Lung (tissue), 12 donors: Measurements from ENCODE around the gene GRIP2. TPM values are rescaled to one million over a fixed set of nuclear protein-coding genes. Genes with fewer than 3 reads are reported as not detected.

Source experiments
- ATAC-seq: fragments of 200-7000 bp; cut with Tn5 transposase; one replicate; pipeline ENCODE4 v1.9.1; 2020; ENCODE audit warnings: moderate number of reproducible peaks; ENCODE audit not compliant: insufficient read depth, low FRiP score
- DNase-seq, 3 donors: peaks; one replicate each; pipeline ENCODE4 v3.0.0-alpha.2; 2013 to 2017
- H3K27ac ChIP-seq, 2 donors: one replicate each; pipeline ENCODE4 v1.5.1; 2013; ENCODE audit warnings: mild to moderate bottlenecking in 2 of 2, moderate library complexity in 2 of 2, control low read depth in 1 of 2, inconsistent platforms in 1 of 2, low read depth in 1 of 2, low read length in 1 of 2
- H3K27me3 ChIP-seq, 3 donors: one replicate each; pipeline ENCODE4 v1.5.1; 2013; ENCODE audit warnings: low read length in 2 of 3; ENCODE audit not compliant: control insufficient read depth in 3 of 3, insufficient read depth in 3 of 3
- H3K36me3 ChIP-seq, 4 donors: one replicate each; pipeline ENCODE4 v1.5.1; 2013; ENCODE audit warnings: low read length in 4 of 4, mild to moderate bottlenecking in 1 of 4, moderate library complexity in 1 of 4; ENCODE audit not compliant: control insufficient read depth in 4 of 4, insufficient read depth in 4 of 4
- H3K4me1 ChIP-seq, 5 donors: one replicate each; pipeline ENCODE4 v1.5.1; 2013; ENCODE audit warnings: low read length in 5 of 5, mild to moderate bottlenecking in 2 of 5, moderate library complexity in 1 of 5; ENCODE audit not compliant: control insufficient read depth in 5 of 5, insufficient read depth in 5 of 5
- H3K4me3 ChIP-seq: one replicate; pipeline ENCODE4 v1.5.1; 2013; ENCODE audit warnings: mild to moderate bottlenecking, control low read depth, moderate library complexity
- H3K9ac ChIP-seq, 2 donors: one replicate each; pipeline ENCODE4 v1.5.1; 2013; ENCODE audit warnings: low read length in 2 of 2, control low read depth in 1 of 2; ENCODE audit not compliant: insufficient read depth in 1 of 2
- H3K9me3 ChIP-seq, 4 donors: one replicate each; pipeline ENCODE4 v1.5.1; 2013; ENCODE audit warnings: low read length in 3 of 4, mild to moderate bottlenecking in 1 of 4, moderate library complexity in 1 of 4; ENCODE audit not compliant: control insufficient read depth in 4 of 4, insufficient read depth in 3 of 4
- CTCF ChIP-seq: IDR thresholded peaks from 2 replicates; pipeline ENCODE4 v1.5.1; 2012; ENCODE audit warnings: mild to moderate bottlenecking; ENCODE audit errors: control extremely low read depth, extremely low read depth
- WGBS, 2 donors: extraction: QIAGEN DNeasy Blood & Tissue Kit; methylation state at CpG; one replicate each; pipeline ENCODE4 v1.1.7; 2013; 5-methylcytosine and 5-hydroxymethylcytosine counted together
- polyA plus RNA-seq, 2 donors: library from polyadenylated mRNA; stranded (reverse); fragments of 200-250 nt; gene quantifications; one replicate each; pipeline ENCODE4 v1.2.1, GENCODE V29; 2013
- total RNA-seq, 2 donors: library from RNA; depleted of rRNA in 1 of 2; stranded (reverse); fragments of >200 nt in 1 of 2; gene quantifications; one replicate each; pipeline ENCODE4 v1.2.1, GENCODE V29; 2014 to 2021
- donor health status: control.
- donor health status: control.
- donor health status: Bipolar disorder and iron deficiency.
- donor health status: healthy.
- donor health status: DM: yes; HTN: yes; CAD: no.

The GRIP2 gene
- total and polyA plus RNA-seq, 4 donors = 0.05 to 1.2 (median 0.64) TPM

GRCh38 chr3:14553871-14554270 lies 13.7 kb upstream of the GRIP2 start:
- Histone ChIP-seq H3K27ac (no peak overlapping the region), H3K4me3 (no peak overlapping the region), H3K27me3 (no peaks in the 10 kb centered on the region), H3K9me3 (peaks cover 0 to 2% (median 0%) of the 10 kb centered on the region in 4 donors), H3K36me3 (no peaks in the 10 kb centered on the region), H3K9ac (no peak overlapping the region), H3K4me1 (peaks cover 0 to 8% (median 0%) of the 10 kb centered on the region in 5 donors)
- 37 to 51% methylated on average over 5 of the region's 5 CpGs for WGBS, 2 donors
- no peak for TF ChIP-seq CTCF
- no peak for ATAC-seq
- DNase-seq = no peak

- ATAC-seq (no peak), DNase-seq (no peak)
- Histone ChIP-seq H3K4me3 (no peak overlapping the region), H3K36me3 (no peaks in the 10 kb centered on the region), H3K4me1 (peaks cover 0 to 8% (median 3%) of the 10 kb centered on the region in 5 donors), H3K9ac (no peak overlapping the region), H3K27ac (no peak overlapping the region), H3K9me3 (peaks cover 0 to 2% (median 0%) of the 10 kb centered on the region in 4 donors), H3K27me3 (peaks cover 0 to 2% (median 0%) of the 10 kb centered on the region in 3 donors)
- 91 to 96% methylated on average over 4 of the region's 4 CpGs for WGBS, 2 donors
- TF ChIP-seq CTCF = no peak
These were observed 12.6 kb upstream of the GRIP2 start for GRCh38 chr3:14552717-14553116.

- Histone ChIP-seq H3K4me3 (no peak overlapping the region), H3K27ac (no peak overlapping the region), H3K9me3 (peaks cover 0 to 2% (median 0%) of the 10 kb centered on the region in 4 donors), H3K36me3 (no peaks in the 10 kb centered on the region), H3K4me1 (peaks cover 0 to 8% (median 3%) of the 10 kb centered on the region in 5 donors), H3K27me3 (peaks cover 0 to 2% (median 0%) of the 10 kb centered on the region in 3 donors), H3K9ac (no peak overlapping the region)
- 78 to 91% methylated on average over 8 of the region's 8 CpGs for WGBS, 2 donors
- ATAC-seq (no peak), DNase-seq (no peak)
- TF ChIP-seq CTCF = no peak
These were observed 12.0 kb upstream of the GRIP2 start for GRCh38 chr3:14552041-14552648.
